GM21447 (cell line): Measurements from ENCODE around the gene THSD4.
"Not testable (repeated sequence)": the region's sequence is repeated elsewhere in the genome, so short reads cannot be mapped to it uniquely, and the experiment has no call there.

ENCODE experiments used
- ATAC-seq: cut with Tn5 transposase; IDR thresholded peaks from one replicate; pipeline ENCODE4 v1.9.1; 2021; ENCODE audit not compliant: unreplicated experiment

THSD4 gene

GRCh38 chr15:71146580-71146982 is 31.3 kb downstream of the THSD4 start:
- no peak for ATAC-seq

- ATAC-seq = no peak
These were observed 32.8 kb downstream of the THSD4 start for GRCh38 chr15:71148048-71148447.

GRCh38 chr15:71149646-71150557 is 34.6 kb downstream of the THSD4 start:
- no peak for ATAC-seq

GRCh38 chr15:71151081-71151480 is 35.8 kb downstream of the THSD4 start:
- no peak for ATAC-seq

GRCh38 chr15:71152542-71152941 is 37.3 kb downstream of the THSD4 start:
- ATAC-seq = no peak

GRCh38 chr15:71153823-71154524 is 38.7 kb downstream of the THSD4 start:
- ATAC-seq = no peak

- ATAC-seq = no peak
These were observed 39.4 kb downstream of the THSD4 start for GRCh38 chr15:71154607-71155200.

GRCh38 chr15:71155534-71155933 is 40.3 kb downstream of the THSD4 start:
- no peak for ATAC-seq

GRCh38 chr15:71160976-71161375 is 45.7 kb downstream of the THSD4 start:
- ATAC-seq = no peak

GRCh38 chr15:71162309-71162708 is 47.0 kb downstream of the THSD4 start:
- no peak for ATAC-seq

- not testable (repeated sequence) for ATAC-seq
These were observed 49.3 kb downstream of the THSD4 start for GRCh38 chr15:71164606-71165005.

GRCh38 chr15:71167445-71168165 is 52.3 kb downstream of the THSD4 start:
- no peak for ATAC-seq

- ATAC-seq = no peak
These were observed 53.0 kb downstream of the THSD4 start for GRCh38 chr15:71168166-71168834.

- ATAC-seq = no peak
These were observed 54.9 kb downstream of the THSD4 start for GRCh38 chr15:71170163-71170562.

- ATAC-seq = no peak
These were observed 55.9 kb downstream of the THSD4 start for GRCh38 chr15:71171195-71171594.

- not testable (repeated sequence) for ATAC-seq
These were observed 59.1 kb downstream of the THSD4 start for GRCh38 chr15:71174360-71174759.

- no peak for ATAC-seq
These were observed 65.9 kb downstream of the THSD4 start for GRCh38 chr15:71180986-71181853.

- ATAC-seq = no peak
These were observed 67.3 kb downstream of the THSD4 start for GRCh38 chr15:71182522-71182921.

- no peak for ATAC-seq
These were observed 67.8 kb downstream of the THSD4 start for GRCh38 chr15:71183063-71183462.

GRCh38 chr15:71185706-71186105 is 70.4 kb downstream of the THSD4 start:
- ATAC-seq = no peak
